HepG2 (cell line): ENCODE results near the gene ADCY1. TPM values are rescaled to one million over a fixed set of nuclear protein-coding genes. Genes with fewer than 3 reads are reported as not detected.

ENCODE experiments used
- ATAC-seq: fragments of 200-7000 bp; cut with Tn5 transposase; 3 replicates; pipeline ENCODE4 v1.9.1; 2020; ENCODE audit warnings: mild to moderate bottlenecking, moderate library complexity
- BruUV-seq: library from RNA; stranded (reverse); fragments of 400-500 nt; replicated peaks from 2 replicates; lab custom pipeline; 2021; lab: Mats Ljungman, UMichigan
- CTCF ChIA-PET: fragments of 300-600 bp; formaldehyde crosslinking; extraction: SDS; loops from one replicate; lab custom pipeline; 2021; ENCODE audit warnings: low total read pairs, inconsistent platforms, low intra/inter-chr PET ratio; lab: Yijun Ruan, JAX
- POLR2A ChIA-PET: fragments of 350-600 bp; sonication (Branson Sonifier 250); formaldehyde crosslinking; loops from one replicate; lab custom pipeline; 2020; ENCODE audit warnings: antibody characterized with exemption, inconsistent platforms; lab: Yijun Ruan, JAX
- DNase-seq: peaks from one replicate; pipeline ENCODE4 v3.0.0-alpha.2; 2015; ENCODE audit warnings: low spot score
- FAIRE-seq: peaks from 3 replicates; lab custom pipeline; 2011; peaks lifted over from hg19 to GRCh38; lab: Jason Lieb, UNC
- H2AFZ ChIP-seq: one replicate; pipeline ENCODE4 v1.6.1; 2011; ENCODE audit warnings: low read length, inconsistent platforms
- H3K27ac ChIP-seq: fragments of 300-600 bp; 3 replicates; pipeline ENCODE4 v1.8.0; 2011; ENCODE audit warnings: mixed run types, mild to moderate bottlenecking, mixed read lengths, low read length, inconsistent platforms; ENCODE audit not compliant: insufficient read depth; ENCODE audit errors: extremely low read length
- H3K27me3 ChIP-seq, 2 experiments: fragments of 200-600 bp in 1 of 2; 2 replicates in 1 of 2; 3 replicates in 1 of 2; pipeline versions ENCODE4 v1.6.0 to v1.8.0; 2011; ENCODE audit warnings: low read length in 2 of 2, mild to moderate bottlenecking in 2 of 2, moderate library complexity in 2 of 2, inconsistent platforms in 1 of 2; ENCODE audit not compliant: insufficient read depth in 2 of 2, control insufficient read depth in 1 of 2
- H3K36me3 ChIP-seq, 2 experiments: fragments of 200-600 bp in 1 of 2; replicated peaks in 1 of 2; 2 replicates in 1 of 2; 3 replicates in 1 of 2; pipeline versions ENCODE4 v1.5.1 to v1.8.0; 2011; ENCODE audit warnings: low read length in 2 of 2, inconsistent platforms in 1 of 2; ENCODE audit not compliant: insufficient read depth in 2 of 2, control insufficient read depth in 1 of 2
- H3K4me1 ChIP-seq: 2 replicates; pipeline ENCODE4 v1.5.1; 2012; ENCODE audit warnings: low read length, inconsistent platforms; ENCODE audit not compliant: insufficient read depth
- H3K4me2 ChIP-seq: 2 replicates; pipeline ENCODE4 v1.6.0; 2011; ENCODE audit warnings: low read depth, low read length, inconsistent platforms
- H3K4me3 ChIP-seq, 3 experiments: fragments of 200-600 bp in 1 of 3; sonication (generic), shearing (Covaris generic) in 1 of 3; replicated peaks in 1 of 3; 2 replicates each; pipeline ENCODE4 v1.5.1; 2011 to 2016; ENCODE audit warnings: low read length in 3 of 3, inconsistent platforms in 2 of 3, low read depth in 2 of 3, mild to moderate bottlenecking in 2 of 3, control low read depth in 1 of 3, mixed read lengths in 1 of 3; ENCODE audit not compliant: insufficient read depth in 1 of 3
- H3K79me2 ChIP-seq: one replicate; pipeline ENCODE4 v1.6.1; 2011; ENCODE audit warnings: low read length, inconsistent platforms; ENCODE audit not compliant: insufficient read depth
- H3K9ac ChIP-seq: 2 replicates; pipeline ENCODE4 v1.6.0; 2011; ENCODE audit warnings: mild to moderate bottlenecking, low read depth, low read length, inconsistent platforms; ENCODE audit not compliant: insufficient read depth
- H3K9me3 ChIP-seq: 2 replicates; pipeline ENCODE4 v1.5.1; 2012; ENCODE audit warnings: mild to moderate bottlenecking, low read length
- H4K20me1 ChIP-seq: 2 replicates; pipeline ENCODE4 v1.6.0; 2011; ENCODE audit warnings: inconsistent platforms, mild to moderate bottlenecking, low read length, moderate library complexity; ENCODE audit not compliant: insufficient read depth
- ADNP ChIP-seq: sonication (generic); formaldehyde crosslinking; IDR thresholded peaks from 2 replicates; pipeline ENCODE4 v1.4.0; 2020; ENCODE audit warnings: missing genetic modification reagents
- ATF7 ChIP-seq, 2 experiments: fragments of 450-650 bp in 1 of 2; sonication (generic) in 1 of 2; formaldehyde crosslinking in 1 of 2; IDR thresholded peaks; 2 replicates each; pipeline versions ENCODE4 v1.4.0 to v1.6.1; 2016 to 2020; ENCODE audit warnings: antibody characterized with exemption in 1 of 2, mild to moderate bottlenecking in 1 of 2, missing genetic modification reagents in 1 of 2
- CC2D1A ChIP-seq: sonication (generic); formaldehyde crosslinking; IDR thresholded peaks from 2 replicates; pipeline ENCODE4 v1.8.1; 2023; ENCODE audit warnings: mild to moderate bottlenecking, missing genetic modification reagents
- EP300 ChIP-seq, 3 experiments: sonication (generic) in 1 of 3; formaldehyde crosslinking in 1 of 3; IDR thresholded peaks; 2 replicates each; pipeline versions ENCODE4 v1.5.1 to v1.6.1; 2011 to 2020; ENCODE audit warnings: low read depth in 2 of 3, low read length in 2 of 3, borderline replicate concordance in 1 of 3, improper control_type of control experiment in 1 of 3, mild to moderate bottlenecking in 1 of 3, missing genetic modification reagents in 1 of 3, moderate library complexity in 1 of 3
- GTF3A ChIP-seq: sonication (generic); formaldehyde crosslinking; conservative IDR thresholded peaks from 2 replicates; pipeline ENCODE4 v1.4.0; 2020; ENCODE audit warnings: mild to moderate bottlenecking, missing genetic modification reagents
- MBD4 ChIP-seq: IDR thresholded peaks from 2 replicates; pipeline ENCODE4 v1.6.1; 2012; ENCODE audit warnings: low read length, inconsistent platforms, borderline replicate concordance
- ZBTB25 ChIP-seq: IDR thresholded peaks from 2 replicates; pipeline ENCODE4 v1.6.1; 2018; ENCODE audit warnings: missing genetic modification reagents
- ZNF329 ChIP-seq: sonication (generic); formaldehyde crosslinking; IDR thresholded peaks from 2 replicates; pipeline ENCODE4 v1.9.0; 2021; ENCODE audit warnings: low read depth, mild to moderate bottlenecking, missing genetic modification reagents
- WGBS: methylation state at CpG from one replicate; pipeline ENCODE4 v1.1.6; 2017; ENCODE audit warnings: low lambda C conversion rate; 5-methylcytosine and 5-hydroxymethylcytosine counted together
- in situ Hi-C: cut with HindIII; loops from 2 replicates; pipeline ENCODE4 v1.10.0; 2017; ENCODE audit warnings: low pct_unique_long_range_greater_than_20kb; ENCODE audit not compliant: extremely low pct_ligation_motif_present
- intact Hi-C: fragments of 100-400 bp; cut with micrococcal nuclease; formaldehyde crosslinking; loops from one replicate; pipeline ENCODE4 v1.10.0; 2022; ENCODE audit not compliant: unreplicated experiment
- polyA plus RNA-seq, 8 experiments: library from polyadenylated mRNA; depleted of rRNA in 3 of 8; stranded (reverse) in 7 of 8; unstranded in 1 of 8; fragments of >200 nt; fragmentation: Illumina TruSeq in 4 of 8; extraction: Trizol in 4 of 8; gene quantifications; 2 replicates each; pipeline versions ENCODE4 v1.2.1 to v1.2.3, GENCODE V29; 2011 to 2016; ENCODE audit warnings: low read depth in 4 of 8, missing spikeins in 1 of 8, mixed read lengths in 1 of 8; ENCODE audit not compliant: insufficient read depth in 1 of 8
- total RNA-seq, 5 experiments: library from RNA; depleted of rRNA; stranded (reverse); fragments of >200 nt; fragmentation: Illumina TruSeq; extraction: Trizol; gene quantifications; 2 replicates each; pipeline ENCODE4 v1.2.3, GENCODE V29; 2016; ENCODE audit warnings: low read depth in 1 of 5
- TF ChIP-seq, protein P1 (sequence below): sonication (generic); formaldehyde crosslinking; IDR thresholded peaks from 2 replicates; pipeline ENCODE4 v1.4.0; 2020; ENCODE audit warnings: missing genetic modification reagents, borderline replicate concordance

ADCY1 gene
- total and polyA plus RNA-seq, 2 of the 13 experiments (the other 11 are each of a cell fraction or from before 2014, with no cell fraction given): 0.80 to 1.2 TPM

GRCh38 chr7:45626441-45627430 is 52.6 kb downstream of the ADCY1 start:
- no peak overlapping the region for H2AFZ ChIP-seq
- ATAC-seq (no peak), FAIRE-seq (no peak), DNase-seq (no peak)
- H3K4me2 ChIP-seq: no peak overlapping the region
- no peaks in the 10 kb centered on the region for H3K79me2 ChIP-seq
- intact Hi-C loops (no loop called here), in situ Hi-C loops (no loop called here)
- ChIA-PET CTCF (no interaction called here), POLR2A (no interaction called here)
- H3K36me3 ChIP-seq: no peaks in the 10 kb centered on the region
- BruUV-seq: no TSS peak
- H3K4me3 ChIP-seq: no peak overlapping the region
- no peak overlapping the region for H3K9ac ChIP-seq
- H4K20me1 ChIP-seq: no peaks in the 10 kb centered on the region
- H3K27me3 ChIP-seq: peaks cover 0 to 2% of the 10 kb centered on the region in 2 experiments; a peak in 3 of 5 replicates
- no peaks in the 10 kb centered on the region for H3K9me3 ChIP-seq
- WGBS: 30% methylated on average over 7 of the region's 9 CpGs
- H3K4me1 ChIP-seq: no peaks in the 10 kb centered on the region
- no peak for TF ChIP-seq EP300 (IDR thresholded peaks at IDR 0.05; ENCODE audit: low read depth in 2 of 2, low read length in 2 of 2)
- no peak for TF ChIP-seq EP300 (CRISPR knock-in tag; IDR thresholded peaks at IDR 0.05; ENCODE audit: borderline replicate concordance)
- TF ChIP-seq ADNP: no peak
- TF ChIP-seq, protein P1, sequence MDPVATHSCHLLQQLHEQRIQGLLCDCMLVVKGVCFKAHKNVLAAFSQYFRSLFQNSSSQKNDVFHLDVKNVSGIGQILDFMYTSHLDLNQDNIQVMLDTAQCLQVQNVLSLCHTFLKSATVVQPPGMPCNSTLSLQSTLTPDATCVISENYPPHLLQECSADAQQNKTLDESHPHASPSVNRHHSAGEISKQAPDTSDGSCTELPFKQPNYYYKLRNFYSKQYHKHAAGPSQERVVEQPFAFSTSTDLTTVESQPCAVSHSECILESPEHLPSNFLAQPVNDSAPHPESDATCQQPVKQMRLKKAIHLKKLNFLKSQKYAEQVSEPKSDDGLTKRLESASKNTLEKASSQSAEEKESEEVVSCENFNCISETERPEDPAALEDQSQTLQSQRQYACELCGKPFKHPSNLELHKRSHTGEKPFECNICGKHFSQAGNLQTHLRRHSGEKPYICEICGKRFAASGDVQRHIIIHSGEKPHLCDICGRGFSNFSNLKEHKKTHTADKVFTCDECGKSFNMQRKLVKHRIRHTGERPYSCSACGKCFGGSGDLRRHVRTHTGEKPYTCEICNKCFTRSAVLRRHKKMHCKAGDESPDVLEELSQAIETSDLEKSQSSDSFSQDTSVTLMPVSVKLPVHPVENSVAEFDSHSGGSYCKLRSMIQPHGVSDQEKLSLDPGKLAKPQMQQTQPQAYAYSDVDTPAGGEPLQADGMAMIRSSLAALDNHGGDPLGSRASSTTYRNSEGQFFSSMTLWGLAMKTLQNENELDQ (CRISPR knock-in tag): no peak
- TF ChIP-seq ATF7 (IDR thresholded peaks at IDR 0.05): peak; percentile 43; the same call in 1 of the 2 replicates
- no peak for TF ChIP-seq ATF7 (CRISPR knock-in tag; IDR thresholded peaks at IDR 0.05)
- no peak for TF ChIP-seq ZBTB25 (CRISPR knock-in tag)
- no peak for TF ChIP-seq ZNF329
- no peak for TF ChIP-seq CC2D1A (CRISPR knock-in tag)
- no peak for TF ChIP-seq MBD4
- TF ChIP-seq GTF3A (CRISPR knock-in tag): no peak
- TF ChIP-seq, all 625 proteins: peak for 1
- H3K27ac ChIP-seq: no peak overlapping the region
